WI38 (cell line): ENCODE results near the gene USP31.

Experiments
- H3K4me3 ChIP-seq: 2 replicates; pipeline ENCODE4 v1.5.1; 2011; ENCODE audit warnings: low read depth, mild to moderate bottlenecking, control low read depth, low read length
- CTCF ChIP-seq: IDR thresholded peaks from 2 replicates; pipeline ENCODE4 v1.5.1; 2012; ENCODE audit warnings: low read depth, mild to moderate bottlenecking, control low read depth, low read length

USP31 gene

GRCh38 chr16:23156946-23157460, 7.8 kb upstream of the USP31 start:
- no peak overlapping the region for H3K4me3 ChIP-seq
- no peak for TF ChIP-seq CTCF

- TF ChIP-seq CTCF: no peak
Observed at GRCh38 chr16:23156110-23156509, 6.9 kb upstream of the USP31 start.

GRCh38 chr16:23155445-23156049, 6.3 kb upstream of the USP31 start:
- H3K4me3 ChIP-seq: no peak overlapping the region
- no peak for TF ChIP-seq CTCF

More at GRCh38 chr16:23156110-23156509, 6.9 kb upstream of the USP31 start:
- H3K4me3 ChIP-seq: no peak overlapping the region

- H3K4me3 ChIP-seq: no peak overlapping the region
- TF ChIP-seq CTCF: no peak
Observed at GRCh38 chr16:23152386-23153178, 3.3 kb upstream of the USP31 start.

- peak overlapping the region; percentile 69 for H3K4me3 ChIP-seq
- TF ChIP-seq CTCF: no peak
Observed at GRCh38 chr16:23149993-23150364, 727 bp upstream of the USP31 start.

- H3K4me3 ChIP-seq: peak overlapping the region; percentile 61
- TF ChIP-seq CTCF: no peak
Observed at GRCh38 chr16:23148513-23149266, 562 bp downstream of the USP31 start.

- peak overlapping the region; percentile 61 for H3K4me3 ChIP-seq
- TF ChIP-seq CTCF: no peak
Observed at GRCh38 chr16:23148166-23148512, 1.1 kb downstream of the USP31 start.
